A673 (cell line): ENCODE results near the gene GRB10. TPM values are rescaled to one million over a fixed set of nuclear protein-coding genes. Genes with fewer than 3 reads are reported as not detected.

Experiments
- BruUV-seq: library from RNA; stranded (reverse); fragments of 400-500 nt; replicated peaks from 2 replicates; lab custom pipeline; 2021; lab: Mats Ljungman, UMichigan
- CTCF ChIA-PET: fragments of 300-600 bp; sonication (Branson Sonifier 250); formaldehyde crosslinking; loops from one replicate; lab custom pipeline; 2022; ENCODE audit warnings: antibody characterized with exemption; lab: Charles Lee
- POLR2A ChIA-PET: fragments of 300-600 bp; sonication (Branson Sonifier 250); formaldehyde crosslinking; loops from one replicate; lab custom pipeline; 2022; ENCODE audit warnings: antibody characterized with exemption; ENCODE audit not compliant: low non-redundant PET; lab: Charles Lee
- DNase-seq: peaks from one replicate; pipeline ENCODE4 v3.0.0-alpha.2; 2015; ENCODE audit warnings: low spot score
- H3K27ac ChIP-seq: fragments of 200-600 bp; sonication (generic); 2 replicates; pipeline ENCODE4 v1.5.1; 2016; ENCODE audit warnings: mixed run types, low read depth, mild to moderate bottlenecking, mixed read lengths, antibody characterized with exemption, low read length; ENCODE audit not compliant: poor library complexity, severe bottlenecking
- H3K27me3 ChIP-seq: fragments of 200-600 bp; sonication (generic); replicated peaks from 2 replicates; pipeline ENCODE4 v1.6.1; 2017; ENCODE audit warnings: mixed run types, low read depth, mild to moderate bottlenecking, mixed read lengths, antibody characterized with exemption, low read length; ENCODE audit not compliant: insufficient read depth, poor library complexity
- H3K36me3 ChIP-seq: fragments of 200-600 bp; sonication (generic); 2 replicates; pipeline ENCODE4 v1.6.1; 2016; ENCODE audit warnings: mixed run types, mild to moderate bottlenecking, mixed read lengths, antibody characterized with exemption, low read length; ENCODE audit not compliant: insufficient read depth, poor library complexity, severe bottlenecking
- H3K4me1 ChIP-seq: fragments of 200-600 bp; sonication (generic); 2 replicates; pipeline ENCODE4 v1.6.1; 2017; ENCODE audit warnings: mixed run types, mild to moderate bottlenecking, mixed read lengths, antibody characterized with exemption, low read length; ENCODE audit not compliant: insufficient read depth, poor library complexity, severe bottlenecking
- H3K4me3 ChIP-seq: fragments of 200-600 bp; sonication (generic); 2 replicates; pipeline ENCODE4 v1.5.1; 2016; ENCODE audit warnings: low read depth, mixed run types, mild to moderate bottlenecking, mixed read lengths, low read length; ENCODE audit not compliant: poor library complexity, severe bottlenecking
- H3K9me3 ChIP-seq: fragments of 200-600 bp; sonication (generic); 2 replicates; pipeline ENCODE4 v1.6.1; 2016; ENCODE audit warnings: mixed run types, low read depth, mild to moderate bottlenecking, mixed read lengths, antibody characterized with exemption, low read length; ENCODE audit not compliant: poor library complexity, severe bottlenecking
- CTCF ChIP-seq: fragments of 300-800, 200-600 bp; sonication (generic); conservative IDR thresholded peaks from 2 replicates; pipeline ENCODE4 v1.5.1; 2017; ENCODE audit warnings: low read depth, mild to moderate bottlenecking, antibody characterized with exemption, low read length, moderate library complexity, mixed read lengths
- EZH2 ChIP-seq: fragments of 200-600 bp; sonication (generic); IDR thresholded peaks from 2 replicates; pipeline ENCODE4 v1.6.1; 2017; ENCODE audit warnings: borderline replicate concordance, low read depth, mild to moderate bottlenecking, mixed read lengths, antibody characterized with exemption, low read length; ENCODE audit not compliant: poor library complexity, severe bottlenecking
- intact Hi-C: fragments of 100-400 bp; cut with micrococcal nuclease; formaldehyde crosslinking; loops from one replicate; pipeline ENCODE4 v1.10.0; 2022; ENCODE audit not compliant: unreplicated experiment
- total RNA-seq: library from RNA; stranded (reverse); gene quantifications from 2 replicates; pipeline ENCODE4 v1.2.3, GENCODE V29; 2021

The GRB10 gene
- total RNA-seq, 1 experiment from 2014 or later, result 0.41 TPM

- Histone ChIP-seq H3K27ac (no peak overlapping the region), H3K4me1 (no peaks in the 10 kb centered on the region), H3K36me3 (no peaks in the 10 kb centered on the region), H3K9me3 (no peaks in the 10 kb centered on the region), H3K27me3 (no peaks in the 10 kb centered on the region), H3K4me3 (no peak overlapping the region)
- DNase-seq, result no peak
- ChIA-PET CTCF (no interaction called here), POLR2A (no interaction called here)
- intact Hi-C loops, result no loop called here
- BruUV-seq, result no TSS peak
- TF ChIP-seq EZH2 (no peak), CTCF (no peak)
Measured at GRCh38 chr7:50815138-50815537, 32.4 kb upstream of the GRB10 start.

DNA sequence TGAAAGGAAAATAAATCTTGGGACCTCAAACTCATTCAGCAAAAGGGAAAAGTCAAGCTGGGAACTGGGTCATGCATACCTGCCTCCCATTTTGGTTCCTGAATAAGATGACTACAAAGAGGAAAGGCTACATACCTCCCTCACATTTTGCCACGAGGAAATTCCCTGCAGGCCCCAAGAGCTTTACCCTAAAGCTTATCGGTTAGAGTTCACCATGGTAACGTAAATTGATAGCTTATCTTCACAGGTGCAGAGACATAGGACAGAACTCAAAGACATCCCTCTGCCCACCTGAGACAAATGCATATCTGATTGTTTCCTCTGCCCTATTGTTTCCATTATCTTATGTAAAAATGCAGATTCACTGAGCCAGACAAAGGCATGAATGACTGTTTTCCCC lies 31.5 kb upstream of the GRB10 start:
- Histone ChIP-seq H3K36me3 (no peaks in the 10 kb centered on the region), H3K27me3 (no peaks in the 10 kb centered on the region), H3K4me1 (no peaks in the 10 kb centered on the region), H3K9me3 (no peaks in the 10 kb centered on the region), H3K27ac (no peak overlapping the region), H3K4me3 (no peak overlapping the region)
- TF ChIP-seq EZH2 (no peak), CTCF (no peak)
- ChIA-PET POLR2A (no interaction called here), CTCF (no interaction called here)
- BruUV-seq, result no TSS peak
- intact Hi-C loops, result no loop called here
- DNase-seq, result no peak

DNA sequence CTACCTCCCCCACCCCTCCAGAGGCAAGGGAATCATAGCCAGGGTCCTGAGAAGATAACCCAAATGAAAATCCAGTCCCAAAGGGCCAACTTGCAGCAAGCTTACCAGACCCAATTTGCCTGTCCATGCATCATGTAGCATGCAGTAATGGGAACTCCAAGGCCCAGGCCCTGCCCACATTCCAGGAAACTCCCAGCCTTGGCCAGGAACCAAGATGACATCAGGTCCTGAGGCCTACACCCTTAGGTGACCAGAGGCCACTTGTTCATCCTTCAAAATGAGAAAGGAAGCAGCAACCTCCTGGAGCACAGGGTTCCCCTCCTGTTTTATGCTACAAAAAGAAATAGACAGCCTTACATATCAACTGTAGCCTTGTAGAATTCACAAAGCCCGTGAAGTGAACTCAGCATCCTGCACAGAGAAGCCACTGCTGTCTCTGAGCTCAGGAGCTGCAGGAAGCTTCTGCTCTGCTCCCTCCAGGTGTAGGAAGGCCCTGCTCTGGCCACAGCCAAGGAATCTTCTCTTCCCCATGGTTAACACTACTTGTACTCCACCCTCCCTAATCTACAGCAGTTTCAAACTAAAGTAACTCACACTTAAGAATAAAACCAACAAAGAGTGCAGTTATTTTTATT lies 30.3 kb upstream of the GRB10 start:
- no peak for DNase-seq
- Histone ChIP-seq H3K27me3 (no peaks in the 10 kb centered on the region), H3K9me3 (peaks cover 9% of the 10 kb centered on the region), H3K36me3 (no peaks in the 10 kb centered on the region), H3K27ac (no peak overlapping the region), H3K4me1 (no peaks in the 10 kb centered on the region), H3K4me3 (no peak overlapping the region)
- CTCF ChIA-PET, result no interaction called here
- intact Hi-C loops, result no loop called here
- TF ChIP-seq CTCF (no peak), EZH2 (no peak)
- no TSS peak for BruUV-seq
- POLR2A ChIA-PET, result no interaction called here
